Measurements from ENCODE around the gene TRAM2. TPM values are rescaled to one million over a fixed set of nuclear protein-coding genes. Genes with fewer than 3 reads are reported as not detected.

Gene TRAM2
- total RNA-seq, 1 experiment from 2014 or later: 21.2 TPM

GRCh38 chr6:52610745-52611355, 34.0 kb upstream of the TRAM2 start:
- no peak for DNase-seq

More at GRCh38 chr6:52610745-52611355, 34.0 kb upstream of the TRAM2 start:
- Histone ChIP-seq H3K9me3 (ENCODE audit: control insufficient read depth, low read depth, low read length) (no peaks in the 10 kb centered on the region), H3K23me2 (ENCODE audit: insufficient read length, low read depth, low read length, poor library complexity, severe bottlenecking) (no peaks in the 10 kb centered on the region), H2BK15ac (ENCODE audit: low read depth, low read length) (no peak overlapping the region), H3K23ac (ENCODE audit: insufficient read length, low read depth, low read length) (no peak overlapping the region), H2BK20ac (ENCODE audit: low read depth, low read length, poor library complexity, severe bottlenecking) (no peak overlapping the region), H2AFZ (ENCODE audit: low read length) (no peak overlapping the region), H3K18ac (ENCODE audit: insufficient read length, low read depth, low read length) (no peak overlapping the region), H3K14ac (ENCODE audit: insufficient read depth, low read length) (no peak overlapping the region), H3K9ac (ENCODE audit: extremely low read depth, insufficient read length, low read length) (no peak overlapping the region), H3K79me1 (ENCODE audit: insufficient read depth, low read depth, low read length, poor library complexity, severe bottlenecking) (no peaks in the 10 kb centered on the region), H4K8ac (replicated peaks; ENCODE audit: insufficient read length, low read depth, low read length) (no peak overlapping the region), H3T11ph (ENCODE audit: low read length) (no peak overlapping the region), H4K20me1 (ENCODE audit: control insufficient read depth, insufficient read depth, insufficient read length) (no peaks in the 10 kb centered on the region), H3K4me1 (ENCODE audit: insufficient read depth, low read length) (peaks cover 4% of the 10 kb centered on the region), H2BK5ac (ENCODE audit: insufficient read length, low read length) (no peak overlapping the region), H2AK5ac (ENCODE audit: insufficient read length, low read length) (no peak overlapping the region), H3K27ac (ENCODE audit: insufficient read length, low read depth, low read length) (no peak overlapping the region), H4K5ac (ENCODE audit: insufficient read length, low read depth, low read length) (no peak overlapping the region), H3K4ac (ENCODE audit: low read depth, low read length) (no peak overlapping the region), H2BK120ac (ENCODE audit: low read depth, low read length, poor library complexity, severe bottlenecking) (no peak overlapping the region), H3K56ac (ENCODE audit: insufficient read length, low read depth, low read length) (no peak overlapping the region), H4K91ac (ENCODE audit: insufficient read length, low read depth, low read length) (no peak overlapping the region), H2BK12ac (ENCODE audit: insufficient read length, low read depth, low read length) (no peak overlapping the region), H3K79me2 (ENCODE audit: insufficient read depth, low read length) (no peaks in the 10 kb centered on the region), H3K4me2 (ENCODE audit: insufficient read depth, insufficient read length, low read length) (no peak overlapping the region), H3K27me3 (ENCODE audit: insufficient read depth, low read length) (no peaks in the 10 kb centered on the region)
- no peak for TF ChIP-seq CTCF (conservative IDR thresholded peaks at IDR 0.05)
- no peak overlapping the region for H3K4me3 Mint-ChIP-seq
- peaks cover 2 to 3% of the 10 kb centered on the region in 2 experiments; a peak in 3 of 5 replicates for H3K9me3 Mint-ChIP-seq
- WGBS (ENCODE audit: extremely low coverage, insufficient read length, low lambda C conversion rate): no CpG with 5 or more reads among the region's 5 CpGs
- H3K27ac Mint-ChIP-seq: no peak overlapping the region
- H3K27me3 Mint-ChIP-seq (ENCODE audit: low read depth): no peaks in the 10 kb centered on the region; the same call in 1 of the 2 replicates
- no peaks in the 10 kb centered on the region; a peak in 1 of 7 replicates for H3K36me3 Mint-ChIP-seq (ENCODE audit: insufficient read depth in 1 of 3, low read depth in 3 of 3)
- H3K4me1 Mint-ChIP-seq: peaks cover 3 to 8% of the 10 kb centered on the region in 2 experiments; a peak in 3 of 4 replicates

Data from H9 (cell line).